ACHN (cell line): ENCODE results near the gene LRP10.

Experiments
- DNase-seq: peaks from one replicate; pipeline ENCODE4 v3.0.0-alpha.2; 2015
- in situ Hi-C: cut with HindIII; loops from 2 replicates; pipeline ENCODE4 v1.10.0; 2017; ENCODE audit warnings: low sequenced_read_pairs, low pct_ligation_motif_present, low pct_unique_long_range_greater_than_20kb

The LRP10 gene

DNA sequence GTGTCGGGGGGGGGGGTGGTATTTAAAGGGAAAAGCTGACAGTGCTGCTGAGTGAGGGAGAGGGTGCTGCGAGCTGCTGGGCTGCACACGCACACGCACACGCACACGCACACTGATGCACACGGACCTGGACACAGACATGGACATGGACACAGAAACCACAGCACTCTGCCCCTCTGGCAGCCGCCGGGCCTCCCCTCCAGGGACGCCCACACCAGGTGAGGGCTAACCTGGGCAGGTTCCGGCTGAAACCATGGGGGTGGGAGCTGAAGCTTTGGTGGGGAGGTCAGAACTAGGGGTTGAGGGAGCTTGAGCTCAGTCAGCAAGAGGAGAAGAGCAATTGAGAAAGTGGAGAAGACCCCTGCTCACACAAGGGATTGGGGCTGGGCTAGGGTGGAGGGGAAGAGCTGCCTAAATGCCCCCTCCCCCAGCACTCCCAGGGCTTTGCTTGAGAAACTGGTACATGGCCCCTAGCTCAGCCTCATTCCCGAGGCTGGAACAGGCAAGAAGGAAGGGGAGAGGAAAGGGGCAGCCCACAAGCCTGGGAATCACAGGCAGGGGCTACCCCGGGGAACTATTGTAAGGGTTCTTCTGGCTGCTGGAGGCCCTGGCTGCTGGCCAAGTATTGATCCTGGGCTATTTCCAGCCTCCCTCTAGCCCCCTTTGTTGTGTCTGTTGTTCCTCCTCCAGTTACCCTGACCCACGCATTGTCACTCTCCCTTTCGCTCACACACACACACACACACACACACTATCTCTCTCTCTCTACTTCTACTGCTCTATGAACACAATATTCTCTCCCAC lies 11.8 kb downstream of the LRP10 start, which contains the start of gene REM2:
Gene REM2, plus strand, starts transcription at position 50 of the 804 bp plus-strand sequence. Its CDS starts 66 bp downstream, at position 116.
- no peak for DNase-seq
- in situ Hi-C loops, result no loop called here

GRCh38 chr14:22884076-22884737 lies 12.7 kb downstream of the LRP10 start:
- DNase-seq, result no peak
- in situ Hi-C loops, result no loop called here

DNA sequence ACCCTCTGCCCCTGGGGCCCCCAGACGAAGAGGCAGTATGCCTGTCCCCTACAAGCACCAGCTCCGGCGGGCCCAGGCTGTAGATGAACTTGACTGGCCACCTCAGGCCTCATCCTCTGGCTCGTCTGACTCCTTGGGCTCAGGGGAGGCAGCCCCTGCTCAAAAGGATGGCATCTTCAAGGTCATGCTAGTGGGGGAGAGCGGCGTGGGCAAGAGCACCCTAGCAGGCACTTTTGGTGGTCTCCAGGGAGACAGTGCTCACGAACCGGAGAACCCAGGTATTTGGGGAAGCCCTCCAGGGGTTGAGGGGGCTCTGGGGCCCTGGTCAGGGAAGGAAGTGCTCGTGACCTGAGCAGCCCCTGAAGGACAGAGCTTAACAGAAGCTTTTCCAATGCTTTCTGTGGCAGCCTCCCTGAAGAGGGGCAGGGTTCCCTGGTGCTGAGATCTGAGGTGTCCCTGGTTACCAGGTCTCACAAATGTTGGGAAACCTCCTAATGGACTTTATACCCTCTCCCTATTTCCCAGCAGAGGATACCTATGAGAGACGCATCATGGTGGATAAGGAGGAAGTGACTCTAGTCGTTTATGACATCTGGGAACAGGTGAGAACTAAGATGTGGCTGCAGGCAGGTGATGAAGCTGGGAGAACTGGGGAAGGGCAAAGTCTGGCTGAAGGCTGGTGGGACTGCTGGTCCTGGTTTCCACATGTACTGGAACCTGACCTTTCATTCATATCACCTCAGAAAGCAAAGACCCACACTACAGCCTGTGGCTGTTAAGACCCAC lies 13.4 kb downstream of the LRP10 start:
- in situ Hi-C loops, result no loop called here

GRCh38 chr14:22885975-22886374 lies 14.4 kb downstream of the LRP10 start:
- in situ Hi-C loops, result no loop called here
- no peak for DNase-seq

More for the DNA sequence above, 13.4 kb downstream of the LRP10 start:
- no peak for DNase-seq

- peak; percentile 71 for DNase-seq
- in situ Hi-C loops, result no loop called here
These were observed 15.1 kb downstream of the LRP10 start for GRCh38 chr14:22886500-22887259.

DNA sequence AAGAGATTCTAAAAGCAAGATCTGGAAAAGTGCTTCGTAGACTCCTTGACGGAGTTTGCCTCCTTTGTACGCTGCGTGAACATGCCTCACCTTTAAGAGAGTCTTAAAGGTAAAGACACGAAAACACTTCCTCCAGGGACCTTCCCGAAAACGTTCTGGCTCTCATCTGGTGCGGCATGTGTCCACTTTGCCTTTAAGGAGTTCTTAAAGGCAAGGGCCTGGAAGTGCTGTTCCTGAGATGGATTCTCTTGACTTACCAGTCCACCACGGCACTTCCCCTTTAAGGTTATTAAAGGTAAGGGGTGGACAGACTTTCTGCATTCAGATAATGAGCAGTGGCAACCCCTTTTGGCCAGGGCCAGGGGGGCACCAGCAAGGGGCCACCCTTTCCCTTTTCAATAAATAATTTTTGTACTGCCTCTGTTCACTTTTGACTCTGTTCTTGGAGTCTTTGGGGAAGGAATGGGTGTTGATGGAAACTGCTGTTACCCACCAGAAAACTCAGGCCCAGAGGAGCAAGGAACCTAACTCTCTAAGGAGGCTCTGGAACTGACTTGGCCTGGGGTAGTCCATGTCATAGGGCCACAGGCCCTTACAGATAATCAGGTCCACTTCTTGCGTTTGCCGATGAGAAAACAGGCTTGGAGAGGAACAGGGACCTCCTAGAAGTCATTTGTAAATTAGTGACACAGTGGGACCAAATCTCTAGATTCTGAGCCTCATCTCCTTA lies 15.9 kb downstream of the LRP10 start:
- peak; percentile 86 for DNase-seq
- in situ Hi-C loops, result no loop called here

DNA sequence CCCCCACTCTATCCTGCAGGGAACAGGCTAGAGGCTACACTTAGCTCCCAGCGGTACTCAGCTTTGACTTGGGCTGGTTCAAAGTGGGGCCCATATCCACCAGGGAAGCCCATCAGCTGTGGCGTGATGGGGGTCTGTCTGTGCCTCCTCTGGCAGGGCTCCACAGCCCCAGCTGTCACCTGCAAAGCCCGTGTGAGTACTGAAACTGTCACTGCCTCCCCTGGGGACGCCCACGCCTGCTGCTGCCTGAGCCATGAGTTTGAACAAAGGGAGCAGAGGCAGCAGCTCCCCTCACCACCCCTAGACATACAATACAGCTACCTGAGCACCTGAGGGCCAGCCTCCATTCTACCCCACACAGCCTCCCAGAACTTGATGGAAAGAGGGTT lies 16.4 kb downstream of the LRP10 start:
- in situ Hi-C loops, result no loop called here
- no peak for DNase-seq

DNA sequence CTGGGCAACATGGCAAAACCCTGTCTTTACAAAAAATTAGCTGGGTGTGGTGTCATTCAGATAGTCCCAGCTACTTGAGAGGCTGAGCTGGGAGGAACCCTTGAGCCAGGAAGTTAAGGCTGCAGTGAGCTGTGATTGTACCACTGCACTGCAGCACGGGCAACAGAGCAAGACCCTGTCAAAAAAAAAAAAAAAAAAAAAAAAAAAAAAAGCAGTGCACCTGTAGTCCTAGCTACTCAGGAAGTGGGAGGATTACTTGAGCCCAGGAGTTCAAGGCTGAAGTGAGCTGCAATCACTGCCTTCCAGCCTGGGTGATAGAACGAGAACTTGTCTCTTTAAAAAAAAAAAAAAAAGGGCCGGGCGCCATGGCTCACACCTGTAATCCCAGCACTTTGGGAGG lies 17.1 kb downstream of the LRP10 start:
- DNase-seq, result no peak
- in situ Hi-C loops, result no loop called here

DNA sequence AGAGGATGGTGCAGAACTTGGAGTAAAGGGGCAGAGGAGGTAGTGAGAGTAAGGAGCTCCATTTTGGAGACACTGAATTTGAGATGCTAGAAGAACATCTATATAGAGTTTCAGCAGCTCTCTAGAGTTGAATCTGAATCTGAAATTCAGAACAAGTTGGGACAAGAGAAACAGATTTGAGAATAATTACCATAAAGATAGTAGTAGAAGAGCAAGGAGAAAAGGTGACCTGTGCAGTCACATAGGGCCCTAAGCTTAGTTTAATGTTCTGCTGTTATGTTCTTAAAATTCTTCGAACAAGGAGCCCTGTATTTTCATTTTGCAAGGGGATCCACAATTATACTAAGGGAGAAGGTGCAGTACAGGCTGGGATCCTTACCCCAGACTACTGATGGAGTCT lies 18.9 kb downstream of the LRP10 start:
- DNase-seq, result no peak
- in situ Hi-C loops, result no loop called here

DNA sequence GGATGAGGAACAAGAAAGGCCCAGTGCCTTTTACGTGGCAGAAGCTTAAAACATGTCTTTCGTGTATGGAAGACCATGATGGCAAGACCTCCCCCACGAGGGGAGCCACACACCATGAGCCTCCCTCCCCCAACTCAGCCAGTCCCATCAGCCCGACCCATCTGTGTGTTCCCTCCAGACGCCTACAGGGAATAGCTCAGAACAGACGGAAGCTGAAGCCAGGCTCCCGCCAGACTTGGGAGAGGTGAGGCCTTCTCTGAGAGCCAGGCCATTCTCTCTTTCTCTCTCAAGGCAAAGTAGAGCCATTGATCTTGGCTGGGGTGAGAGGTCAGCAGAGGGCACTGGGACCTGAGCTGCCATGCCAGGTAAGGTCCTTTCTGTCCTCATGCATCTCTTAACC lies 20.9 kb downstream of the LRP10 start:
- DNase-seq, result no peak
- in situ Hi-C loops, result no loop called here

GRCh38 chr14:22893706-22894105 lies 22.2 kb downstream of the LRP10 start:
- DNase-seq, result no peak
- in situ Hi-C loops, result no loop called here

DNA sequence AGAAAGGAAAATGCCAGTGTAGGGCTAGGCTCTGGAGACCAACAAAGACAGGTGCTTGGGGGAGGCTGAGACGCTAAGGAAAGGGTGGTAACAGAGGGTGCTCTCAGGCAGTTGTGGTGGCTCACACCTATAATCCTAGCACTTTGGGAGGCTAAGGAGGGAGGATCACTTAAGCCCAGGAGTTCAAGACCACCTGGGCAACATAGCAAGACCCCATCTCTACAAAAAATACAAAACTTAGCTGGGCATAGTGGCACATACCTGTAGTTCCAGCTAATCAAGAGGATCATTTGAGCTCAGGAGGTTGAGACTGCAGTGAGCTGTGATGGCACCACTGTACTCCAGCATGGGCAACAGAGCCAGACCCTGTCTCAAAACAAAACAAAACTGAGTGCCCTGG lies 23.9 kb downstream of the LRP10 start:
- in situ Hi-C loops, result no loop called here
- no peak for DNase-seq

DNA sequence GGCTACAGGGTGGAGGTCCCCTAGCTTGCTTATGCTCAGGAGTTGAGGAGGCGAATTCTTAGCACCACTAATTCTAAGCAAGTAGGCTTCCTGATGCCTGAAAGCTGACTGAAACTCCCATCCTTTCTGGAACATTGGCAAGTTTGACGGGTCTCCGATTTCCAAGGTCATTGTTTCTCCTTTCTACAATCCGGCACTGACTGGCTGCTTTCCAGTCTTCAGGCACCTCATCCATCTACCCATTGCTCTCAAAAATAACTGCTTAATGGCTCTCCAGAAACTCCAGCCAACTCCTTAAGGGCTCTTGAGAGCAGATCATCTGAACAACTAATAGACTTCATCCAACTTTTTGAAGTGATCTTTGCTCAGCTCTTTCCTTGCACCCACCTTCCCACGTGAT lies 24.8 kb downstream of the LRP10 start:
- in situ Hi-C loops, result no loop called here

GRCh38 chr14:22896760-22897159 lies 25.2 kb downstream of the LRP10 start:
- no peak for DNase-seq
- in situ Hi-C loops, result no loop called here

More for the DNA sequence above, 24.8 kb downstream of the LRP10 start:
- DNase-seq, result no peak

- in situ Hi-C loops, result no loop called here
- no peak for DNase-seq
These were observed 25.8 kb downstream of the LRP10 start for GRCh38 chr14:22897357-22897756.

DNA sequence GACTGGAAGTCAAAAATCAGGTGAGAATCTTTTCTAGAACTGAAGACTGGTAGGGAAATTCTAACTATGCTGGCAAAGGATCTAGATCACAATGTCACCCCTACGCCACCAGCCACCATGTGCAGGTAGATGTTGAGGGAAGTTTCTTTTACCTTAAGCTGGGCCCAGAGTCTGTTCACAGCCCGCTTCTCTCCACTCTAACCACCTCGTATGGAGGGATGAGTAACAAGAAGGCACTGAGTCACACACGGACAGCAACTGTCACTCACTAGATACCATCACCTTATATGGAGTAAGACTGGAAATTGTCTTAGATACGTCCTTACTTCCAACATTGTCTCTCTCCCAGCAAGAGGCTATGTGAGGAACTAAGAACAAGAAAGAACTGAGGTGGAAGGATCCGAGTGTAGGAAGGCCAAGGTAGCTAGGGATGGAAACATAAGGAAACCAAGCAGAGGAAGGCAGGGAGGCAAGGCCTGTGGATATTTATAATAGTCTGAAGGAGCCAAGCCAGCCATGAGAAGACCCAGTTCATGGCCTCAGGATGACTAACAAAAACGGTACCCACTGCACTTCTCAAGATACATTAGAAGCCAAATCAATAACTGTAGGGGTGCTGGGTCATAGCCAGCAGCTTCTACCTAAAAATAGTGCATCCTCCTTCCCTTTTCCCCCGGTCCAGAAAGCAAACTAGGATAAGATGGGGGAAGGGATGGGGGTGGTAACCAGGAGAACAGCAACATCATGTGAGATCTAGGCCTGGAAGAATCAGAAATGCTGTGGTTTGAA lies 27.0 kb downstream of the LRP10 start:
- peak; percentile 54 for DNase-seq
- in situ Hi-C loops, result no loop called here

- peak; percentile 71 for DNase-seq
- in situ Hi-C loops, result no loop called here
These were observed 28.7 kb downstream of the LRP10 start for GRCh38 chr14:22900081-22900799.
